GM18868 (cell line): ENCODE measurements around the gene CENPX.

Experiments
- ATAC-seq: cut with Tn5 transposase; IDR thresholded peaks from one replicate; pipeline ENCODE4 v1.9.1; 2021; ENCODE audit warnings: mild to moderate bottlenecking, moderate library complexity; ENCODE audit not compliant: unreplicated experiment

CENPX gene

DNA sequence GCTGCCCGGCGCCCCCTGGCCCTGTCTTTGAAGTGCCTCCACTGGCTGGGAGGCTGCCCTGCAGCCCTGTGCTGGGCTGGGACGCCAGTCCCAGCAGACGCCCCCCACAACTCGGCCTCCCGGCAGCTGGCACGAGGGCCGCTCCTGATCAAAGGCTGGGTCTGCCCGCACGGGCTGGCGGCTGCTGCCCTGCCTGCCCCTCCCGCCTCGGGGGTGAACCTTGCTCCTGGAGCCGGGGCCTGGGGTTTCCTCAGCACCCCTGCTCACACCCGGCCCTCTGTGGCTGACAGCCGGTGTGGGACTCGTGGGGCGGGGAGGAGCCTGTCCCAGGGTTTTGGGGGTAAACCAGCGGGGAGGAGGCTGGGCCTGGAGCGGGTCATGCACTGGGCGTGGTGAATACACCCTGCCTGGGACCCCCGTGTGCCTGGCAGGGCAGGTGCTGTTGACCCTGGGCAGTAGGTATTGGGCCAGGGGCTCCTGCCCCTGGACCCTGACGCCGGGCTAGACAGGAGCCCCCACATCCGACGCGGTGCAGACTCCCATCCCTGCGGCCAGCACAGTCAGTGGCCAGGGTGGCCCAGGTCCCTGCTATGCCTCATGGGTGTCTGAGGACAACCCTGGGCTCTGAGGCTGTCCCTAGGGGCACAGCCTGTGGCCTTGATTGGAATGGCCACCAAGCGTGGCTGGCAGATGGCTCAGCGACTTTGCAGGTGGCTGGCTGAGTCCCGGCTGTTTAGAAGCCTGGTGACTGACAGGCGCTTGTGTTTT lies 21.7 kb downstream of the CENPX start:
- no peak for ATAC-seq

DNA sequence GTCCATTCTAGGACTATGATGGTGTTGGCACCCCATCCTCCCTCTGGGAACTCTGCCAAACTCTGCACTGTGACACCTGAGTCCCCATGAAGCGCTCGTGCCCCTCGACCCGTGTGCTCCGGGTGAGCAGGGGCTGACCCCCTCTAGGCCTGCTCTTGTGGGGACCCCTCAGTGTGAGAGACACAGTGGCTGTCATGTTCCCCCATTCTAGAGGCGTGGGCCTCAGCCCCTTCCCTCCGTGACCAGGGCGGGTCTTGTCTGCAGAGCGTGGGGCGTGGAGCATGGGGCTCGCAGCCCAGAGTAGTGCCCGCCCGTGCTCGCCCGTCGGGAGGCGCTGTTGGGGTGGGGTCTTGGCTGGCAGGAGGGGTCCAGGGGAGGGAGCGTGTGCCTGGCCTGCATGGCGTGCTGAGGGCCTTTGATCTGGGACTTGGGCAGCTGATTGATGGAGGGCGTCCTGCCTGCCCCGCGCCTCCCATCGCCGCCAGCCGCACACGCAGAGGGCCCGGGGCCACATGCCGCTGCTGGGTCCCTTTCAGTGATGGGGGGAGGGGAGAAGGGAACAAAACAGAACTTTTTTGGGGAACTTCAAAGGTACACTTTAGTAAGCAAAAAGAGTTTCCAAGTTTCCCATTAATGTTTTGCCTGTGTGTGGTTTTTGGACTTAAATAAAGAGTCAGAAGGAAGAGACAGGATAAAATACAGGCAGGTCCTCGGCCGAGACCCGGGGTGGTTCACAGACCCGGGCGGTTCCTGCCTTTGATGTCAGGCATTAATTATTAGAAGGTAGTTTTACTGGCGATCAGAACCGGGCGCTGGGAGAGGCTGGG lies 22.5 kb downstream of the CENPX start:
- ATAC-seq = no peak

DNA sequence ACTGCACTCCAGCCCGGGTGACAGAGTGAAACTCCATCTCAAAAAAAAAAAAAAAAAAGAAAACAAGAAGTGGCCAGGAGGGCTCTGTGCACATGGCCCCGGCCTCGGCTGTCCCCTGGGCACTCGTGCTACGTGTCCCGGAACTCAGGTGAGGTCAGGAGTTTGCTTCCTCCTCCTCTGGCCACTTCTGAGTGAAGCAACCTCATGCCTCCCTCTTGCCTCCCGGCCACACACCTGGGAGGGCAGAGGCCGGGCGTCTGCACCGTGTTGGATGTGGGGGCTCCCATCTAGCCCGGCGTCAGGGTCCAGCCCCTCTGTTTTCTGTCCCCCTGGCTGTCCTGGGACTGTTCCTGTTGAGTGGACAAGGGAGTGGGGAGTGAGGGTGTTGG lies 23.1 kb downstream of the CENPX start:
- ATAC-seq = no peak

- ATAC-seq = no peak
These were observed 23.8 kb downstream of the CENPX start for GRCh38 chr17:81998691-81999438.

DNA sequence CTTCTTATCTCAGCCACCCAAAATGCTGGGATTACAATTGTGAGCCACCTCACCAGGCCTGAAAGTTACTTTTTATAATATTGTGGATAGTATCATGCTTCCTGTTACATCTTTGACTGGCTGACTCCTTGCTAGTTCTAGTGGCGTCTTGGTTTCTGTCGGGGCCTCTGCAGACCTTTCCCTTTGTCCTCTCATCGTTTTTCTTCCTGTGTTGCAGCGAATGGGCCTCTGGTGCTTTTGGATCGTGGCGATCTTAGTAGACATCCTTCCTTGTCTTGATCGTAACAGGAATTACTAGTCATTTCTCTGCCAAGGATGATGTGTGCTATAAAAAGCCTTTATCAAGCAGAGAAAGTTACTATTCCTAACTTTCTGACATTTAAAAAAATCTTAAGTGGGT lies 24.5 kb downstream of the CENPX start:
- no peak for ATAC-seq

DNA sequence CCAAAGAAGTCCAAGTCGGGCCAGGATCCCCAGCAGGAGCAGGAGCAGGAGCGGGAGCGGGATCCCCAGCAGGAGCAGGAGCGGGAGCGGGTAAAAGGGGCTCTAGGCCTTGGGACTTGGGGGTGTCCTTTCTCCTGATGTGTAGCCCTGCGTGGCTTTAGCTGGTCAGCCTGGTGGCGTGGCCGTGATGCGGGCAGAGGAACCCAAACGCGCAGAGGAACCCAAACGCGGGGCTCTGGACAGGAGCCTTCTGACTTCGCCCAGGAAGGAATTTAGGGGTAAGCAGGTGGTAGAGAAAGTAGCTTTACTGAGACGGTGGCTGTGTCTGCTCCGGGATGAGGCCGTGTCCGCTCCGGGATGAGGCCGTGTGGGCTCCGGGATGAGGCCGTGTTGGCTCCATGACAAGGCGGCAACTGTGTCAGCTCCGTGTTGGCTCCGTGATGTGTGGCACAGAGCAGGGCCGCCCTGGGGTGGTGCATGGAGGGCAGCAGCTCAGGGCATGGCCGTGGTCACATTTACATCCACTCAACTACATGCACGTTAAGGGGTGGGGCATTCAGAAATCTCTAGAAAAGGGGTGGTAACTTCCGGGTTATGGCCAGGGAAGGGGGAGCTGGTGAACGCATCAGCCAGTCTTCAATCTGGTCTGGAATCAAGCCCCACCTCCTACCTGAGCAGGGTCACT lies 25.8 kb downstream of the CENPX start:
- no peak for ATAC-seq

GRCh38 chr17:81996232-81996756 lies 26.4 kb downstream of the CENPX start:
- ATAC-seq = no peak

DNA sequence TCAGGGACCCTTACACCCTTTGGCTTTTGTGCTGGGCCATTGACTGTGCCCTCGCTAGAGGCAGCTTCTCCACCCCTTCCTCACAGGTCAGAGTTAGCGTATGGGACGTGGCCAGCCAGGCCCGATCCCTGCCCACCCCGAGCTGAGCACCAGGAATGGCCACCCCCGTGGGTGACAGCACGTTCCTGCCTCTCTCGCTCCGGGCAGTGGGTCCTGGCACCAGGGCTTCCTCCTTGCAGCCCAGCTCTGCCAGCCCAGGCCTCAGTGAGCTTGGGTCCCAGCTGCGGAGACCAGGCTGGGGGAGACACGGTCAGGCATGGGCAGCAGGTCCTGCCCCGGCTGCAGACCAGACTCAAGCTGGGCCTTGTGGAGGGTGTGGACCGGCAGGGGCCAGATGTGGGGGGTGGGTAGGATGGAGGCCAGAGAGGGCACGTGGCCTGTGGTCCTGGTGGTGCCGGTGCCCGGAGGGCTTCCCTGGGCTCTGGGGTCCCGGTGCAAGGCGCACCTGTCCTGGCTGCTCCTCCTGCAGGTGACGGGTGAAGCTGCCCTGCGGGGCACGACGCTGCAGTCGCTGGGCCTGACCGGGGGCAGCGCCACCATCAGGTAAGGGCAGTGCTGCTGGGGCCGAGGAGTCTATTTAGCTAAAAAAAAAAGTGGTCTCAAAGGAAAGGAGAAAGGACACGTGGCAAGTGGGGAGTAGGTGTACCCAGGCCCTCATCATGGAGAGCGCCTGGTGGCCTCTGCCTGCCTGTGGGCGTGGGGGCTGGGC lies 27.0 kb downstream of the CENPX start:
- no peak for ATAC-seq

DNA sequence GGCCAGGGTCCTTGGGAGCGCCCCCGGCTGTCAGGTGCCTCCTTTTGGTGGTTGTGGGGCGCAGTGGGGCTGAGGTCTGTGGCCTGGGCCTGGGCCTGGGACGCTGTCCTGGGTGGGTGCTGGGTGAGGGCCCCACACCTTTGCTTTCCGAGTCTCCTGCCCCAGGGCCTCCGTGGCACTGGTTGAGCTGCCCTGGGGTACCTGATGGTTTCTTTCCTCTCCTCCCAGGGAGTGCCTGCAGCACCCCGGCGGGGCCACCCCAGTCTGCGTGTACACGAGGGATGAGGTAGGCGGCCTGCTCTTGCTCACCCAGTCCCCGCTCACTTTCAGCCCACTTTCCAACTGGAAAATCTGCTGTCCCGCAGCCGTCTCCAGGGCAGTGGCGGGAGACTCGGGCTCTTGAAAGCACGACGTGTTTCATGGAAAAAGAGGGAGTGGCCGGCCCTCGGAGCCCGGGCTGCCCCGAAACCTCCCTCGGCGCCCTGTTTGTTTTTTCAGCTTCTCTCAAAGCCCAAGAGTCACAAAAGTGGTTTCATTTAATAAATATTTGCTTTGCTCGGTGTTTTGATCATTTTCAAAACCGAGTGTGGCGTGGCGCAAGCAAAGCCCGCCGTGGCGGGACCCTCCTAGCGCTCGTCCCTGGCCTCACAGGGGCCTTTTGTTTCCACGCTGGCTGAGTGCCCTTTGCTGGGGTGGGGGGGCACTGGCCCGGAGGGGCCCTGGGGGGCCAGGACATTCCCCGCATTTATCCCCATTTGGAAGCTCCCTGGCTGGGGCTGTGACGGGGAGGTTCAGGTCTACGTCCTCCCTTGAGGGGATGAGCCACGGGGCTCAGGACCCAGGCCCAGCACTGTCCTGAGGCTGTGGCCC lies 27.9 kb downstream of the CENPX start:
- ATAC-seq = no peak

DNA sequence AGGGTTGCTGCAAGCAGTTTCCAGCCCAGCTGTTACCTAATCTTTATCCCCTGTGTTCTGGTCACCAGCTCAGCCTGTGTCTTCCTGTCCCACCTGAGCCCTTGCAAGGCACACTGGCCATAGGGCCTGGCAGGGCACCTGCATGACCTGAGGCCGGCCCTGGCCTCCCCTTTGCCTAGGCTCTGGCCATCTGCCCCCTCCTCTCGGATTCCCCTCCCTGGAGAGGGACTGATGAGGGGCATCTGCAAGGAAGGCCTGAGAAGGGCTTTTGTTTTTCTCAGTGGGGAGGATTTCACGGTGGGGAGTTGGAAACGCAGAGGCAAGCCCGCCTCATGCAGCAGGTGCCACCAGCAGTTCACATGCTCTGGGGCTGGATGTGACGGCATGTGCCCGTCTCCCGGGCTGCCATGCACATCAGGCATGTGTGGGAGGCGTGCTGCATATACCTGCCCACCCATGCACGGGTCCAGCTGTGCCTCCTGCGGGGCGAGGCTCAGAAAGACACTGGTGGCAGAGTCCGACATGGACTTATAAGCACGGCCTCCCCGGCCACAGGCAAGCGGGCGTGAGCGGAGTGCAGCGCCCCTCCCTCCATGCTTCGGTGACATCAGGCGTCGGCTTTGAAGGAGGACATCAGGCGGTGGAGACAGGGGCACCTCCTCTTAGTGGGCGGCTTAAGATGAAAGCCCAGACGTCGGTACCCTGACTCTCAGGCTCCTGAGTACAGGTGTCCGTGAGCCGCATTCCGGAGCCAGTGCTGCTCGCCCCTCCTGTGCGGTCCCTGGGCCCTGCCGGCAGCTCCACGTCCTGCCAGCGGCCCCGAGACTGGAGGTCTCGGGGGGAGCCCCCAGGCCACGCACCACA lies 28.7 kb downstream of the CENPX start:
- ATAC-seq = no peak

DNA sequence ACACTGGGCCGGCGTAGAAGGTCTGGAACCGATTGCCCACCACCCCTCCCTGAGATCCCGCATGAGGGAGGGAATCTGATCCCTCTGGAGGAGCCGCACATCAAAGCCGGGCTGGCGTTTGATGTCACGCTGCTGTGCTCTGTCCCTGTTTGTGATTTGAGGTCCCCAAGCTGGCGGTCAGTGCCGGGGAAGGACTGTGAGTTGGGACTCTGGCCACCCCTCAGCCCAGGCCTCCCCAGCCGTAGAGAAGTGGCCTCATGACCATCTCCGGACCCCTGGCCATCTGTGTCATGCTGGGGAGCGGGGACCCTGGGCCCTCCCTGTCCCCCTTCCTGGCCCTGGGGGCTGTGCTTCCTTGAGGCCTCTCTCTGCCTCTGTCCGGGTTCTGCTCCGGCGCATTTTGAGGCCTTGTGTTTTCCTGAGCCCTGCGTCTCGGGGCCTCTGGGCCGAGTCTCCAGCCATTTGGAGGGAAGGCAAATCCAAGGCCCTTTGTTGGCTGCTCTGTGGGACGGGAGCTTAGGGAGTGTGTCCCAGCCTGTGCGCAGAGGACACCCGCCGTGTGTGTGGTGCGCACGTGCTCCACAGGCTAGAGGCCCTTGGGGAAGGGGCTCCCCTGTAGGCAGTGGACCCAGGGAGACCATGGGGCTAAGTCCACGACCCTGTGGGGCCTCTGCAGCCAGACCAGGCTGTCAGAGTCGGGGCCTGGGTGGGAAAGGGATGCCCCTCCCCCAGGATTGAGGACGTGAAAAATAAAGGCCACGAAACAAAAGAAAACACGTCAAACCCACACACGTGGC lies 30.2 kb downstream of the CENPX start:
- no peak for ATAC-seq

DNA sequence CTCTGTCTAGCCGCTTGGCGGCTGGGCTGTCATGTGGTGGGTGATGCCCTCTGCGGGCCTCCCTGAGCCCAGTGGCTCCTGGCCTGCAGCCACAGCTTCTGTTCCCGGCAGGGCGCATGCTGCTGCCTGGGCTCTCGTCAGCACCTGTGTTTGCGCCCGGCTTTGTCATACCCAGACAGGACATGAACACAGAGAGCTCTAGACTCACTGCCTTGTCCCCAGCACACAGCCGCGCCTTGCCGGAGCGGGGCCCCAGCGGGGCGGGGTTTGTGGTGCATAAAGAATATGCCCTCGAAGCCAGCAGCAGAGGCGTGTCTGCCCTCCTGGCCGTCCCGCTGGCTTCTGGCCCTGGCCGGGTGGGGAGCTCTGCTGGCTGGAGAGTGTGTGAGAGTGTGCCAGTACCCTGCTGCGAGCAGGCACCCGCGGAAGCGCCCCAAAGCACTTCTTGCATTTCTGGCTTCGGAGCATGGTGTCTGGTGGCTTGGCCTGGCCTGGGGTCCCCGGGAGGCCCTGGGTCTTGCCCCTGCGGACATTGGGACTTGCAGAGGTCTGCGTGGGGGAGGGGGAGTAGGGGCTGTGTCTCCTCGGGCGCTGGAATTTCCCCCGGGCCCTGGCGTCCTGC lies 30.9 kb downstream of the CENPX start:
- no peak for ATAC-seq

DNA sequence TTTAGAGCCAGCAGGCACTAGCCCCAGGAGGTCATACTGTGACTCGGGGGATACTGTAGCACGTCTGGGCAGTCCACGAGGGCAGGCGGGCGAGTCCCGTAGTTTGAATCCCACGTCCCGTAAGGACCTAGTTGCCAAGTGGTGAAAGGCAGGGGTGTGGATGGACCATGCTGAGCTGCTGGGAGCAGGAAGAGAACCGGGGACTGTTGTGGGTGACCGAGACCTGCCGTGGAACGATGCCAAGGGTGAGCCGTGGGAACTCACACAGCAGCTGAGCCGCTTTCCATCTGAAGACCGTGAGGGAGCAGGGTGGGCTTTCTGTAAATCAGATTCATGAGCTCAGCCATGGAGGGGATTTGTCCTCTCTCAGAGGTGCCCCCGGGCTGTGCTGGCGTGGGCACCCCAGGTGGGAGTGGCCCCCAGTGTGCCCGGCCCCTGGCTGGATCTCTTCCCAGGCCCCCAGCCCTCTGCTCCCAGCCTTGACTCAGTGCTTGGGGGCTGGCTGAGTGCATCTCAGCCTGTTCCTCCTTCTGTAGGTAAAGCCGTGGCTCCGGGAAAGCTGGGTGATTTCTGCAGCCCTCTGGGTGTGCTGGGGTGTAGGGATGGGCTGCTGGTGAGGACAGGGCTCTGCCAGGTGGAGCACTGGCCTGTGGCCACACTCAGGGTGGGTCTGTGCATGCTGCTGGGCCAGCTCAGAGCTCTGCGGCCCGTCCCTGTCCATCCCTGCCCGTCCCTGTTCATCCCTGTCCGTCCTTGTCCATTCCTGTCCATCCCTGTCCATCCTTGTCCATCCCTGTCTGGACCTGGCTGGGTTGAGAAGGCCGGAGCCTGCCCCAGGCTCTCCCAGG lies 31.6 kb downstream of the CENPX start:
- no peak for ATAC-seq

DNA sequence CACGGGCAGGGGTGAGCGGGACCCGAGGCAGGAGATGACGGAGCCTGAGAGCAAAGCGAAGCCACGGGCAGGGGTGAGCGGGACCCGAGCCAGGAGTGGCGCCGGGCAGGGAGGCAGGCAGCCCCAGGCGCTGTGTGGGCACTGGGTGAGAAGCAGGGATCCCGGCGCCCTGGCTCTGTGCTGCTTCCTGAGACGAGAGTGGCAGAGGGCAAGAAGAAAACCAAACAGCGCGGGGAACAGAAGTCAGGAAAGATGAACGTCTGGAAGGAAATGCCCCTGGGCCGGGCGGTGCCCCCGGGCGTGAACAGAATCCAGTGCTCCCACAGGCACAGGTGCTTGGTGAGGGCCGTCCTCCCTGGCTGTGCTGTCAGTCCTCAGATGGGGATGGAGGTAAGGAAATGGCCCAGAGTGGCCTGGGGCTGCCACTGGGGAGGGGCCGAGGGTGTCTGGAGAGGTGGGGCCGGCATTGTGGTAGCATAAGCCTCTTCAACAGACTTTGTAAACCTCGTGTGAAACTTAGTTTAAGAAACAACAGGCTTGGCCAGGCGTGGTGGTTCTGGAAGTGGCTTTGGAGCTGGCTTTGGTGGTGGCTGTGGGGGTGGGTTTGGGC lies 35.4 kb downstream of the CENPX start:
- no peak for ATAC-seq

- ATAC-seq = no peak
These were observed 36.1 kb downstream of the CENPX start for GRCh38 chr17:81986606-81987005.
